Measurements from ENCODE around the gene MCCC2.
A peak's percentile ranks its signal among the peaks of the same experiment; 100 is the strongest.
"Not testable (repeated sequence)": the region's sequence is repeated elsewhere in the genome, so short reads cannot be mapped to it uniquely, and the experiment has no call there.

Gene MCCC2

GRCh38 chr5:71586941-71587765 lies at the start of gene MCCC2:
TSS of gene MCCC2 (plus strand) at chr5:71587340. CDS start at chr5:71587426, 86 bp downstream.
- peak; percentile 91 for DNase-seq

- DNase-seq = no peak
Measured at GRCh38 chr5:71537687-71538086, 49.5 kb upstream of the MCCC2 start.

- not testable (repeated sequence) for DNase-seq
Measured at GRCh38 chr5:71550885-71551284, 36.3 kb upstream of the MCCC2 start.

GRCh38 chr5:71551582-71551981 lies 35.6 kb upstream of the MCCC2 start:
- DNase-seq = not testable (repeated sequence)

GRCh38 chr5:71552026-71552749 lies 35.0 kb upstream of the MCCC2 start:
- DNase-seq = not testable (repeated sequence)

GRCh38 chr5:71563161-71563560 lies 24.0 kb upstream of the MCCC2 start:
- no peak for DNase-seq

GRCh38 chr5:71564895-71565294 lies 22.2 kb upstream of the MCCC2 start:
- no peak for DNase-seq

GRCh38 chr5:71569748-71570509 lies 17.2 kb upstream of the MCCC2 start:
- no peak for DNase-seq

GRCh38 chr5:71571811-71572210 lies 15.3 kb upstream of the MCCC2 start:
- DNase-seq = not testable (repeated sequence)

GRCh38 chr5:71573591-71573990 lies 13.5 kb upstream of the MCCC2 start:
- DNase-seq = no peak

GRCh38 chr5:71575588-71575987 lies 11.6 kb upstream of the MCCC2 start:
- DNase-seq = not testable (repeated sequence)

- no peak for DNase-seq
Measured at GRCh38 chr5:71576241-71576640, 10.9 kb upstream of the MCCC2 start.

- not testable (repeated sequence) for DNase-seq
Measured at GRCh38 chr5:71577839-71578238, 9.3 kb upstream of the MCCC2 start.

GRCh38 chr5:71582945-71583584 lies 4.1 kb upstream of the MCCC2 start:
- DNase-seq = no peak

- no peak for DNase-seq
Measured at GRCh38 chr5:71586052-71586940, 844 bp upstream of the MCCC2 start.

- no peak for DNase-seq
Measured at GRCh38 chr5:71587766-71588532, 809 bp downstream of the MCCC2 start.

GRCh38 chr5:71588533-71588885 lies 1.4 kb downstream of the MCCC2 start:
- no peak for DNase-seq

GRCh38 chr5:71589903-71590302 lies 2.8 kb downstream of the MCCC2 start:
- no peak for DNase-seq

- DNase-seq = no peak
Measured at GRCh38 chr5:71591100-71591499, 4.0 kb downstream of the MCCC2 start.

GRCh38 chr5:71596169-71596568 lies 9.0 kb downstream of the MCCC2 start:
- no peak for DNase-seq

- no peak for DNase-seq
Measured at GRCh38 chr5:71597001-71597400, 9.9 kb downstream of the MCCC2 start.
